NB4 (cell line): ENCODE data around the gene RARG.
A peak's percentile ranks its signal among the peaks of the same experiment; 100 is the strongest.

Experiments used
- DNase-seq: peaks from one replicate; pipeline ENCODE4 v3.0.0; 2010; ENCODE audit warnings: low read depth
- H3K4me3 ChIP-seq: one replicate; pipeline ENCODE4 v1.5.1; 2011; ENCODE audit warnings: mild to moderate bottlenecking, low read depth, low read length, moderate library complexity
- CTCF ChIP-seq: IDR thresholded peaks from one replicate; pipeline ENCODE4 v1.5.1; 2012; ENCODE audit warnings: low read depth, low read length
- MYC ChIP-seq: IDR thresholded peaks from 2 replicates; pipeline ENCODE4 v1.6.1; 2011; ENCODE audit warnings: low read depth, low read length
- POLR2A ChIP-seq: IDR thresholded peaks from 2 replicates; pipeline ENCODE4 v1.6.1; 2011; ENCODE audit warnings: mild to moderate bottlenecking; ENCODE audit not compliant: insufficient read length; ENCODE audit errors: extremely low read depth
- TF ChIP-seq, protein P1 (sequence below): IDR thresholded peaks from 2 replicates; pipeline ENCODE4 v1.6.1; 2011; ENCODE audit warnings: low read depth, low read length

Gene RARG

GRCh38 chr12:53211476-53212381 lies 20.3 kb downstream of the RARG start:
- no peak overlapping the region for H3K4me3 ChIP-seq
- peak; percentile 64 for DNase-seq
- TF ChIP-seq, protein P1, sequence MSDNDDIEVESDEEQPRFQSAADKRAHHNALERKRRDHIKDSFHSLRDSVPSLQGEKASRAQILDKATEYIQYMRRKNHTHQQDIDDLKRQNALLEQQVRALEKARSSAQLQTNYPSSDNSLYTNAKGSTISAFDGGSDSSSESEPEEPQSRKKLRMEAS: peak; percentile 52; the same call in 1 of the 2 replicates
- TF ChIP-seq MYC (0 out of 2 replicates have a peak, but pooled peaks have one; percentile 16), CTCF (peak; percentile 80), POLR2A (no peak)

- no peak for TF ChIP-seq CTCF
- TF ChIP-seq MYC: no peak
- TF ChIP-seq, protein P1: no peak
- TF ChIP-seq POLR2A: no peak
- DNase-seq: no peak
- no peak overlapping the region for H3K4me3 ChIP-seq
Observed at GRCh38 chr12:53210843-53211242, 21.2 kb downstream of the RARG start.

DNA sequence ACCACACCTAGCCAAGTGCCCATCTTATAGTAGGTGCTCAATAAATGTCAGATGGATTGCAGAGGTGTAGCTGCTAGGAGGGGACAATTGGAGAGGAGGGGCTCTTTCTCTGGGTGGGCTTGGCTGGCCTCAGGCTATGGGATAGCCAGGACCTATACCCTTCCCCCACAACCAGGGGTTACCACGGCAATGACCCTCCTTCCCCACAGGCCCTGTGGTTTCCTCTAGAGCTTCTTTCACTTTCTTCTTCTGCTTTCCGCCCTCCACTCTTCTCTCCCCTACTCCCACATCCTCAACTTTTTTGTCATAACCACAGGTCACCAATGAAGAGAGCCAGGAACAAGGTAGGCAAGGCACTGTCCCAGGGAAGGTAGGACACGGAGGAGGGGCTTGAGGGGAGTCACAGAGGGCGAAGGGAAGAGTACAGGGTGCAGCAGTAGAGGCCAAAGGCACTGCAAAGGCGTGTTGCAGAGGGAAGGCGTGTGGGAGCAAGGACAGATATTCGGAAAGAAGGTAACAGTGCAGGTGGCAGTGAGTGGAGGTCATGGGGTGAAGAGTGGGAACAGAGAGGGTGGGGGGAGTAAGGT lies 23.0 kb downstream of the RARG start:
- peak overlapping the region; percentile 43 for H3K4me3 ChIP-seq
- peak; percentile 85 for DNase-seq
- no peak for TF ChIP-seq POLR2A
- TF ChIP-seq, protein P1: no peak
- no peak for TF ChIP-seq MYC
- TF ChIP-seq CTCF: no peak

DNA sequence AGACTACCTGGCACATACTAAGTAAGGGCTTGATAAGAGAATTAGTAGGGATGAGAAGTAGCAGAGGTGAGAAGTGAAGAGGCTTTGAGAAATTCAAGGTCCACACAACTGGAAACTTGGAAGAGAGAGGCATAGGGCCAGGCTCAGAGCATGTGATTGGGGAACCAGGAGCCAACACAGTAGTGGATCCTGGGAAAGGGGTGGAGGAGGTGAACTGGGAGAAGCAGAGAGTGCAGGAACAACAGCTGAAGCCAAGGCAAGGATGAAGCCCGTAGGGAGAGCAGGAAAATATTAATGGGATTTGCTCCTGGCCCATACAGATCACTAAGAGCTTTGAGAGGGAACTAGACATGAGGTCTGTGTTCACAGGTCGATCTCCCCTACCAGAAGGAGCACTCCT lies 23.6 kb downstream of the RARG start:
- no peak overlapping the region for H3K4me3 ChIP-seq
- no peak for DNase-seq
- TF ChIP-seq CTCF (no peak), MYC (no peak), POLR2A (no peak)
- TF ChIP-seq, protein P1: no peak

GRCh38 chr12:53207042-53207441 lies 25.0 kb downstream of the RARG start, which contains the start of gene ITGB7:
TSS of gene ITGB7 (minus strand) at chr12:53207251. CDS start at chr12:53200443, 6,808 bp downstream.
- TF ChIP-seq POLR2A (no peak), MYC (no peak), CTCF (no peak)
- TF ChIP-seq, protein P1: no peak
- peak; percentile 76 for DNase-seq
- peak within 1 kb of the TSS; percentile 23 for H3K4me3 ChIP-seq
